Retina (tissue), 1 donor: ENCODE data around the gene CBLN1.

ENCODE experiments used
- DNase-seq: peaks from one replicate; pipeline ENCODE4 v3.0.0-alpha.2; 2016

CBLN1 gene

GRCh38 chr16:49281480-49281842 lies at the start of gene CBLN1:
Gene CBLN1, minus strand, starts transcription at chr16:49281838. Its CDS starts 373 bp downstream, at chr16:49281465.
- DNase-seq = no peak

DNA sequence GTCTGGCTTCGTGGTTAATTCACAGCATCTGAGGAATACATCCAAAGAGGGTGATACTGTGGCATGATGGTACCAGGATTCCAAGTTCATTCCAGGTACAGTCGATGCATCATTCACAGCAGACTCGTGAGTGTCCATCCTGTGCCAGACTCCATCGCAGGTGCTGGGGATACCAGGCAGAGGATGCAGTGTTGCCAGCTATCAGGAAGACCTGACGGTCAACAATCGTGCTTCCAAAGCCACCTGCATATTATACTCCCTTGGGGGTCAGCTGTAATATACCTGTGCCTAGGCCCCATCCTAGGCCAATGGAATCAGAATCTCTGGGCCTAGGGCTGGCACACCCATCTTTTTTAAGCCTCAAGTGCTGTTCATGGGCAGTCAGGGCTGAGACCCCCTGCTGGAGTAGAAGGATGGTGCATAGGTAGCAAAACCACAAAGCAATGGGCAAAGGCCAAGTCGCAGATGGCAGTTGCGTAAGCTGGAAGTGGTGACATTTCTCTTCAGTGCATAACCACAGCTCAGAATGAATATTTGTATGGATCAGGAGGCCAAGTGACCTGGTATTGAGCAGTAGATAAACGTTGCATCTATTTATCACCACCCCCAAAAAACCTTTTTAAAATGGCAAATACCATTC lies 49.0 kb upstream of the CBLN1 start:
- DNase-seq = no peak

- no peak for DNase-seq
Measured at GRCh38 chr16:49328325-49328724, 46.7 kb upstream of the CBLN1 start.

DNA sequence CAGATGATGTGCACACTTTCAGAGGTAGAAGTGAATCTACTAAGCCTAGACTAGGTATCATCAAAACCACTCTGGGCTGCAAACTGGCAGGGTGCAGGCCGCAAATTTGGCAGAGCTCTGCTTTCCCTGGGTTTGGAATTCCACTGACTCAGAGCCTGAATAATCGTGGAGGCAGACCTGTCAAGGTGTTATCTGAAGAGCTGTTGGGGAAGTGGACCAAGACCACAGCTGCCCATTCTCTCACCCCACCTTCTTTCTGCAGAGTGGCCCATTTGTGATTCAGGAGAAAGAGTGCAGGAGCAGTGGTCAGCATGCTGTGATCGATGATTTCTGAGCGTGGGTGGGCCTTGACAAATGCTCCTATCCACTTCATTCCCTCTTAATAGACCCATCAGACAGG lies 45.8 kb upstream of the CBLN1 start:
- DNase-seq = no peak

GRCh38 chr16:49324703-49325102 lies 43.1 kb upstream of the CBLN1 start:
- DNase-seq = no peak

- no peak for DNase-seq
Measured at GRCh38 chr16:49315602-49316001, 34.0 kb upstream of the CBLN1 start.

GRCh38 chr16:49312389-49312985 lies 30.8 kb upstream of the CBLN1 start:
- DNase-seq = peak; percentile 46

- DNase-seq = no peak
Measured at GRCh38 chr16:49311823-49312222, 30.2 kb upstream of the CBLN1 start.

DNA sequence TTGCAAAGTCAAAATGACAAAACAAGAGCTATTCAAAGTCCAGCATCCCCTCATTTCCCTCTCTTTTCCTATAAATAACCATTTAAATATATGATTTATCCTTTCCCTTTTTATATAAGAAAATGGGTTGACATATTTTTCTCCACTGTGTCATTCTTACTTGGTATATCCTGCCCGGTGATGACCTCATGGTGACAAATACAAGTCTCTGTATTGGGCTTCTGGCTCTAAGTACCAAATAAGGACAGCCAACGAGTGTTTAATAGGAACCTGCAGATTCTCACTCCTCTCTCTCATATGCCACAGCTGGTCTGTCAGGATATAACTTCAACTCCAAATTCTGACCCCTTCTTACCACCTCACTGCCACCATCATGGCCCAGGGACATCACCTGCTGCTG lies 25.5 kb upstream of the CBLN1 start:
- DNase-seq = no peak

DNA sequence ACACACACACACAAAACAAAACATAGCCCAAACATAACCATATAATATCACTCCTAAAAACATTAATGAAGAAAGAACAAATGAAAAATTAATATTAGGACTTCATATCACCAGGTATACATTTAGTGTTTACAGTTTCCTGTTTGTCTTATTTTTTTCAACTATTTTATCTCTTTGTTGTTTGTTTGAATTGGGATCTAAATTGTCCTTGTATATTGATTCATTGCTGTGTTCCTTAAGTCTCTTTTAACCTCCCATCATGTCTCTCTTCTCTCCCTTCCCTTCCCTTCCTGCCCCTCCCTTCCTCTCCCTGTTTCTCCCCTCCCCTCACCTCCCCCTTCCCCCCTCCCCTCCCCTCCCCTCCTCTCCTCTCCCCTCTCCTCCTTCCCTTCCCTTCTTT lies 23.8 kb upstream of the CBLN1 start:
- DNase-seq = no peak

DNA sequence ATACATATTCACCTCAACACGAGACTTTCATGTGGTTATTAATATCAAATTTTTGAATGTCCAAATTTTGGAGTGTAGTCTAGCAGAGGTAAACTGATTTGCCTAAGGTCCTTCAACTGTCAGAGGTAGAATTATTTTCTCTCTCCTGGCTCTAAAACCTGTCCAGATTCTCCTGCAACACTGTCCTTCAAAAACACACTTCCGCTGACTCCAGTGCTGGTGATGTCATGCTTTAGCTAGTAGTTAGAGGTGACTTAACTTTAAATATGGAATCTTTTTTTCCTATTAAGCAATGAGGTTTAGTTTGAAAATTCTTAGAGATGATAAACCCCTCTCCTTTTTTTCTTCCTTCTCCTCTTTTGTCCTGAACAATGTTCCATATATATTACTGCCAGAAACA lies 10.8 kb upstream of the CBLN1 start:
- no peak for DNase-seq

DNA sequence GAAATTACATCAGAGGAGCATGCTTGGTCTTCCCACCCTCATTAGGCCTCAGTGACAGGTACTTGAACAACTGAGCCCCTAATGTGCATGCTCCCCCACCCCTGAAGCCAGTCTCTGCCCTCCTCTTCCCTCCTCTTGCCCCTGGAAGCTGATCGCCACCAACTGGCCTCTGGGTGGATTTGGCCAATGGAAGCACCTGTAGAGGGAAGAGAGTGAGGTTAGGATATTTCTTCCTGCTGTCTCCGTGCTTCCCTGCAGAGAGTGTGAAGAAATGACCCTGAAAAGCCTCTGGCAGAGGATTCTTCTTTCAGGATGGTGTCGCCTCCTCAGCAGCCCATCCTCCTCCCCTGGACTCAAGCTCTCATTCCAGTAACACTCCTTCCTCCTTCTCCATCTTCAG lies 5.9 kb upstream of the CBLN1 start:
- DNase-seq = no peak

DNA sequence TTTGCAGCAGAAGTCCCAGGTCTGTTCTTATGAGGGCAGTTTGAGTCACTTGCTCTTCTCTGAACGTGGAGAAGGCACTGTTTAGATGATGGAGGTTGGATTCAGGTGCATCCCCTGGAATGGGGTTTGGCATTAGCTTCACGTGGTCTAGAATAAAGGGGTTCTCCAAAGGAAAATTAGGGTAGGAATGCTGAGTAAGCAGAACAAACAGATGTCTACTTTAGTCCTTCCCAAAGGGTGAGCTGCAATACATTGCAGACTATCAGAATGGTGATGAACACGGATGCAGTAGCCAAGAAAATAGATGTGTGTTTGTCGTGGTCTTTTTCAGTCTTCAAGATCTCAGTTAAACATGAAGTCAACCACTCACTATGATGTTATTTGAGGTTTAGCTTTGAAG lies 3.3 kb upstream of the CBLN1 start:
- no peak for DNase-seq

DNA sequence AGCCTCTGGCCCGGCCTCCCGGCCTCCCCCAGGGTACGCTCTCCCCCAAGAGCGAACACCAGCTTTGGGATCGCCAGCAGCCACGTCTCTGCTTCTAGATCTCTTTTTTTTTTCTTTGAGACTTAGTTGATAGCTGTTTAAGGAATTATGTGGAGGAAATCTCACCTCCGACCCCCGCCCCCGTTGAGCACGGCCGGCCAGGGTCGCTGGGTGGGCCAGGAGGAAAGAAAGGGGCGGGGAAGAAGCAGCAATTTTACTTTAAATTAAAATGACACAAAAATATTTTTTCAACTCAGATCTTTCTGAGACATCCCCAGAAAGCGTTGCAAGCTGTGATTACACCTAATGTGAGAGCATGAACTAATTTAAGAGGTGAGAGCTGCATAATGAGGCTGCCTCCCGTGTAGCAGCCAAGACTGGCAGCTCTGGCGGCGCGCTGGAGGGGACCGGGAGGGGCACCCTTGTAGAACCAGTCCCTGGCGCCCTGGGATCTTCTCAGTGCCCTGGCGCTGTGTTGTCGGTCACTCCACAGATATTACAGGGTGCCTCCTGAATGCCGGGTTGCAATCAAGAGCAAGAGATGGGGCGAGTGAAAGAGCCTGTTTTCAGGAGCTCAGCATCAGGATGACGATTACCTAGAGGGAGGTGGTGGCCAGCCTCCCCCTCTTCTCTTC lies 1.9 kb upstream of the CBLN1 start:
- DNase-seq = no peak

- DNase-seq = peak; percentile 82
Measured at GRCh38 chr16:49282690-49283375, 1.2 kb upstream of the CBLN1 start.

DNA sequence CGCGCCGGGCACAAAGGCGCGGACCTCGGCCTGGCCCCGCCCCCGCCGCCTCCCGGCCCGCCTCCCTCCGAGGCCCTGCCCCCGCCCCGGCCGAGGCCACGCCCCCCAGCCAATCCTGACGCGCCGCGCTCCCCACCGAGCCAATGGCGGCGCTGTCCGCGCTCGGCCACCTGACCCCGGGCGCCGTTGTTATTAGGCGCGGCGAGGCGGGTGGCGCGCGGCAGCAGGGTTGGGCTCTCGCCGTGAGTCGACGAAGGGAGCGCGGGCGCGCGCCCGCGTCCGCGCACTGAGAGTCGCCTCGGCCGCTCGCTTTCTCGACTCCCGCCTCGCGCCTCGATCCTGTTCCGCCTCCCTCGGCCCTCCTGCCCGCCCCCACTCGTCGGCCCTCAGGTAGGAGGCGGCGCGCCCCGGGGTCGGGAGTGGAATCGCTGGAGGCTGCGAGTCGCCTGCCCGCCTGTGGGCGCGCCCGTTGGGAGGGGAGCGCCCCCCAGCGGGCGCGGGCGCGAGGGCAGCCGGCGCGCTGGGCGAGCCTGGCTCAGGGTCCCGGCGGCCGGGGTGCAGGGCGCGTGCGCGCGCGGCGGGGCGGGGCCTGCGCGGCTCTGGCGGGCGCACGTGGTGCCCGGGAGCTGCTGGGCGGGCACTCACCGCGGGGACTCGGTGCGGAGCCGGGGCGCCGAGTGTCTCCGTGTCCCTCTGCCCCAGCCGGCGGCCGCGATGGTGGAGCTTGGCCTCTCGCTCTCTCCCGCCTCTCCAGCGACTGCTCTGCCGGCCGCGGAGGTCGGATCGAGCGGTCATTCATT lies 405 bp upstream of the CBLN1 start:
- peak; percentile 98 for DNase-seq

GRCh38 chr16:49280841-49281371 lies 732 bp downstream of the CBLN1 start:
- peak; percentile 70 for DNase-seq

GRCh38 chr16:49280105-49280741 lies 1.4 kb downstream of the CBLN1 start:
- DNase-seq = peak; percentile 68

DNA sequence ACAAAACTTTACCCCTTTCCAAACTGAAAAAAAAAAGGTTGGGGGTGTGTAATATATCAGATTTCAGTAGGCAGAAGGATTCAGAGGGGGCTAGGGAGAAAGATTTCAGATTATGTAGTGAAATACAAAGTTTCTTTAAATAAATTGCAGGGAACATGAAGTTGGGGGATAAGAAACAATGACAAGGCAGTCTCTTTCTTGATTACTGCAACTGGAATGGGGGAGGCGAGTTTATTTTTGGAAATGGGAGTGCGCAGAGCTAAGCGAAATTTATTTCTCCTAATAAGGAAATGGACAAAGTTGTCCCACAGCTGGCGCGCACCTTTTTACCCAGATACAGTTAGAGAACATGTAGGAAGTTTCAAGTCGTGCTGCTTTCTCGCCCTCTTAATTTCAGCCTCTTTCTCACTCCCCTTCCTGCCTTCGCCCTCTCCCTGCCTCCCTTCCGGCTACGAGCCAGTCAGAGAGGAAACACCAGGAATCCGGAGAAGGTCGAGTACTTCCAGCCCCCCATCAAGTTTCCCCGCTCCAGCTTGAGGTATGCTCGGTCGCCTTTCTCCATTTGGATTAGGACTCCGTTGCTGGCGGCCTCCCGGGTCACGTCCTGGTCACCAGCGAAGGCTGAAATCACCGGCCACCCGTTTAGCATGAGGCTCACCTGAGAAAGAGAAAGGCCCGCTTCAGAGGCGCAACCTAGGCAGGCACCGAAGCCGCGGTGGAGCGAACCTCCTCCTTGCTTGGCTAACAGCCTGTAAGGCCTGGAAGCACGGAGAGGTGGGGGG lies 2.5 kb downstream of the CBLN1 start:
- DNase-seq = peak; percentile 41

DNA sequence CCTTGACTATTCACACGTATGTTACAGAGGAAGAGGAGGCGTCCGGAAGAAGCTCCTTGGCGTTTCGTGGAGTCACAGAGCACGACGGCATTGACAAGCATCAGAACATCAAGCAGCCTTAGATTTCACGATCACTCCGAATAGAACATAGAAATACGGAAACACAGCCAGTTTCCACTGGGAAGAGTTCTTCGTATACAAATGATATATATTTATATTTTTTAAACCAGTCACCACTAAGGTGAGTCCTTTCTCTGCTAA lies 3.1 kb downstream of the CBLN1 start:
- no peak for DNase-seq

GRCh38 chr16:49277766-49278566 lies 3.7 kb downstream of the CBLN1 start:
- DNase-seq = peak; percentile 80
